ENCODE results near the gene ZCWPW1.
"Not testable (repeated sequence)": the region's sequence is repeated elsewhere in the genome, so short reads cannot be mapped to it uniquely, and the experiment has no call there.

Gene ZCWPW1

GRCh38 chr7:100455206-100455605 lies 26.7 kb upstream of the ZCWPW1 start:
- FAIRE-seq: no peak

- FAIRE-seq: not testable (repeated sequence)
Observed at GRCh38 chr7:100453854-100454253, 25.4 kb upstream of the ZCWPW1 start.

GRCh38 chr7:100452513-100452912 lies 24.0 kb upstream of the ZCWPW1 start:
- FAIRE-seq: no peak

GRCh38 chr7:100449190-100449795 lies 20.8 kb upstream of the ZCWPW1 start:
- FAIRE-seq: no peak

- not testable (repeated sequence) for FAIRE-seq
Observed at GRCh38 chr7:100447363-100447762, 18.9 kb upstream of the ZCWPW1 start.

GRCh38 chr7:100446040-100446439 lies 17.5 kb upstream of the ZCWPW1 start:
- FAIRE-seq: no peak

GRCh38 chr7:100444311-100445278 lies 16.1 kb upstream of the ZCWPW1 start:
- FAIRE-seq: no peak

GRCh38 chr7:100443096-100443840 lies 14.8 kb upstream of the ZCWPW1 start:
- FAIRE-seq: no peak

GRCh38 chr7:100441641-100442535 lies 13.4 kb upstream of the ZCWPW1 start:
- FAIRE-seq: no peak

- not testable (repeated sequence) for FAIRE-seq
Observed at GRCh38 chr7:100439244-100439643, 10.7 kb upstream of the ZCWPW1 start.

- not testable (repeated sequence) for FAIRE-seq
Observed at GRCh38 chr7:100438731-100439130, 10.2 kb upstream of the ZCWPW1 start.

GRCh38 chr7:100438172-100438571 lies 9.7 kb upstream of the ZCWPW1 start:
- no peak for FAIRE-seq

- FAIRE-seq: no peak
Observed at GRCh38 chr7:100437150-100438100, 8.9 kb upstream of the ZCWPW1 start.

- no peak for FAIRE-seq
Observed at GRCh38 chr7:100435401-100436304, 7.2 kb upstream of the ZCWPW1 start.

GRCh38 chr7:100434297-100435144 lies 6.0 kb upstream of the ZCWPW1 start:
- no peak for FAIRE-seq

- FAIRE-seq: no peak
Observed at GRCh38 chr7:100433592-100434296, 5.2 kb upstream of the ZCWPW1 start.

- no peak for FAIRE-seq
Observed at GRCh38 chr7:100433276-100433591, 4.7 kb upstream of the ZCWPW1 start.

- FAIRE-seq: no peak
Observed at GRCh38 chr7:100432621-100433275, 4.2 kb upstream of the ZCWPW1 start.
